Activated CD4-positive, alpha-beta memory T cell treated with anti-CD3 and anti-CD28 coated beads for 36 hours (primary cell): ENCODE results near the gene DOHH. TPM values are rescaled to one million over a fixed set of nuclear protein-coding genes. Genes with fewer than 3 reads are reported as not detected.
"Not testable (repeated sequence)": the region's sequence is repeated elsewhere in the genome, so short reads cannot be mapped to it uniquely, and the experiment has no call there.

Source experiments
- CTCF ChIA-PET: fragments of 350-600 bp; sonication (Branson Sonifier 250); formaldehyde crosslinking; loops from one replicate; lab custom pipeline; 2021; ENCODE audit warnings: antibody characterized with exemption, inconsistent platforms; lab: Charles Lee
- POLR2A ChIA-PET: fragments of 350-600 bp; sonication (Branson Sonifier 250); formaldehyde crosslinking; loops from one replicate; lab custom pipeline; 2021; ENCODE audit warnings: antibody characterized with exemption; lab: Charles Lee
- DNase-seq: peaks from one replicate; pipeline ENCODE4 v3.0.0-alpha.2; 2020
- H3K27ac Mint-ChIP-seq: one replicate; pipeline ENCODE4 v1.8.0; 2021; ENCODE audit warnings: mixed read lengths
- H3K27me3 Mint-ChIP-seq: one replicate; pipeline ENCODE4 v1.8.0; 2021; ENCODE audit warnings: mixed read lengths
- H3K36me3 Mint-ChIP-seq: one replicate; pipeline ENCODE4 v1.8.0; 2021; ENCODE audit warnings: mixed read lengths
- H3K4me1 Mint-ChIP-seq: one replicate; pipeline ENCODE4 v1.8.0; 2021; ENCODE audit warnings: low read depth, mixed read lengths
- H3K4me3 Mint-ChIP-seq: one replicate; pipeline ENCODE4 v1.8.0; 2021; ENCODE audit warnings: mild to moderate bottlenecking, mixed read lengths
- H3K9me3 Mint-ChIP-seq: one replicate; pipeline ENCODE4 v1.8.0; 2021; ENCODE audit warnings: mixed read lengths
- intact Hi-C: fragments of 100-400 bp; cut with micrococcal nuclease; formaldehyde crosslinking; loops from one replicate; pipeline ENCODE4 v1.15.1; 2023
- total RNA-seq, 2 experiments: library from RNA; stranded (reverse); gene quantifications; one replicate each; pipeline ENCODE4 v1.2.3, GENCODE V29; 2021

Gene DOHH
- total RNA-seq, 2 experiments from 2014 or later, result 15.0 to 17.0 TPM

- DNase-seq, result no peak
- no peaks in the 10 kb centered on the region for H3K9me3 Mint-ChIP-seq
- peaks cover 26% of the 10 kb centered on the region for H3K36me3 Mint-ChIP-seq
- intact Hi-C loops, result no loop called here
- H3K27me3 Mint-ChIP-seq, result no peaks in the 10 kb centered on the region
- ChIA-PET CTCF (no interaction called here), POLR2A (interaction anchor here (0.8 kb wide), 1 partner anchor 18 kb away, joined by 3 read pairs; no protein-coding TSS in a partner anchor)
- H3K4me1 Mint-ChIP-seq, result no peaks in the 10 kb centered on the region
- no peak overlapping the region for H3K4me3 Mint-ChIP-seq
- no peak overlapping the region for H3K27ac Mint-ChIP-seq
These were observed 33.2 kb upstream of the DOHH start for GRCh38 chr19:3533563-3534216.

- no peaks in the 10 kb centered on the region for H3K27me3 Mint-ChIP-seq
- no peak for DNase-seq
- peaks cover 23% of the 10 kb centered on the region for H3K36me3 Mint-ChIP-seq
- no peaks in the 10 kb centered on the region for H3K9me3 Mint-ChIP-seq
- H3K4me3 Mint-ChIP-seq, result no peak overlapping the region
- H3K4me1 Mint-ChIP-seq, result no peaks in the 10 kb centered on the region
- ChIA-PET CTCF (no interaction called here), POLR2A (interaction anchor here (0.8 kb wide), 1 partner anchor 17 kb away, joined by 3 read pairs; no protein-coding TSS in a partner anchor)
- intact Hi-C loops, result no loop called here
- no peak overlapping the region for H3K27ac Mint-ChIP-seq
These were observed 32.6 kb upstream of the DOHH start for GRCh38 chr19:3533033-3533432.

GRCh38 chr19:3532154-3532786 is 31.8 kb upstream of the DOHH start:
- Mint-ChIP-seq H3K9me3 (no peaks in the 10 kb centered on the region), H3K4me1 (no peaks in the 10 kb centered on the region), H3K27me3 (no peaks in the 10 kb centered on the region), H3K4me3 (no peak overlapping the region), H3K27ac (no peak overlapping the region), H3K36me3 (peaks cover 23% of the 10 kb centered on the region)
- POLR2A ChIA-PET, result no interaction called here
- DNase-seq, result no peak
- intact Hi-C loops, result no loop called here
- CTCF ChIA-PET, result interaction anchor here (1.6 to 1.9 kb wide), 2 partner anchors 13 to 14 kb away, joined by 5 read pairs; no protein-coding TSS in a partner anchor

DNA sequence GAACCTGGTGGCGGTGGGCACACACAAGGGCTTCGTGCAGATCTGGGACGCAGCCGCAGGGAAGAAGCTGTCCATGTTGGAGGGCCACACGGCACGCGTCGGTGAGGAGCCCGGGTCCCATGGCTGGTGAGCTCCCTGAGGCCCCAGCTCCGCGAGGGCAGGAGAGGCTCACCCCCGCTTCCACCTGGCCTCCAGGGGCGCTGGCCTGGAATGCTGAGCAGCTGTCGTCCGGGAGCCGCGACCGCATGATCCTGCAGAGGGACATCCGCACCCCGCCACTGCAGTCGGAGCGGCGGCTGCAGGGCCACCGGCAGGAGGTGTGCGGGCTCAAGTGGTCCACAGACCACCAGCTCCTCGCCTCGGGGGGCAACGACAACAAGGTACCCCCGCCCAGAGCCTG is 31.2 kb upstream of the DOHH start:
- H3K27me3 Mint-ChIP-seq, result no peaks in the 10 kb centered on the region
- H3K9me3 Mint-ChIP-seq, result no peaks in the 10 kb centered on the region
- no peak overlapping the region for H3K27ac Mint-ChIP-seq
- H3K4me1 Mint-ChIP-seq, result no peaks in the 10 kb centered on the region
- CTCF ChIA-PET, result interaction anchor here (1.6 to 1.9 kb wide), 2 partner anchors 13 to 15 kb away, joined by 5 read pairs; no protein-coding TSS in a partner anchor
- no peak overlapping the region for H3K4me3 Mint-ChIP-seq
- POLR2A ChIA-PET, result no interaction called here
- intact Hi-C loops, result no loop called here
- H3K36me3 Mint-ChIP-seq, result peaks cover 23% of the 10 kb centered on the region
- no peak for DNase-seq

DNA sequence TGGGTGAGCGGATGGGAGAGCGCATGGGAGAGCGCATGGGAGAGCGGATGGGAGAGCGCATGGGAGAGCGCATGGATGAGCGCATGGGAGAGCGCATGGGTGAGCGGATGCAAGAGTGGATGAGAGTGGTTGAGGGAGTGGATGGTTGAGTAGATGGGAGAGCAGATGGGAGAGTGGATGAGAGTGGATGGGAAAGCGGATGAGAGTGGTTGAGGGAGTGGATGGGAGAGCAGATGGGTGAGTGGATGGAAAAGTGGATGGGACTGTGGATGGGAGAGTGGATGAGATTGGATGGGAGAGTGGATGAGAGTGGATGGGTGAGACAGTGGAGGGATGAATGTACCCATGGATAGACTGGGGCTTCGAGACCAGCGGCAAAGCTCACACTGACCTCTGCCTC is 29.9 kb upstream of the DOHH start:
- Mint-ChIP-seq H3K27me3 (no peaks in the 10 kb centered on the region), H3K27ac (no peak overlapping the region), H3K9me3 (no peaks in the 10 kb centered on the region), H3K4me3 (no peak overlapping the region), H3K36me3 (peaks cover 20% of the 10 kb centered on the region), H3K4me1 (no peaks in the 10 kb centered on the region)
- ChIA-PET POLR2A (no interaction called here), CTCF (no interaction called here)
- intact Hi-C loops, result no loop called here
- no peak for DNase-seq

- intact Hi-C loops, H3K4me3 Mint-ChIP-seq, H3K27ac Mint-ChIP-seq, POLR2A ChIA-PET, CTCF ChIA-PET, H3K4me1 Mint-ChIP-seq, H3K9me3 Mint-ChIP-seq, DNase-seq, H3K27me3 Mint-ChIP-seq: not testable (repeated sequence)
- peaks cover 12% of the 10 kb centered on the region for H3K36me3 Mint-ChIP-seq
These were observed 28.8 kb upstream of the DOHH start for GRCh38 chr19:3529299-3529698.

- no peaks in the 10 kb centered on the region for H3K4me1 Mint-ChIP-seq
- H3K4me3 Mint-ChIP-seq, result no peak overlapping the region
- H3K36me3 Mint-ChIP-seq, result peaks cover 12% of the 10 kb centered on the region
- CTCF ChIA-PET, result no interaction called here
- H3K27me3 Mint-ChIP-seq, result no peaks in the 10 kb centered on the region
- intact Hi-C loops, result no loop called here
- DNase-seq, result no peak
- POLR2A ChIA-PET, result no interaction called here
- no peak overlapping the region for H3K27ac Mint-ChIP-seq
- H3K9me3 Mint-ChIP-seq, result no peaks in the 10 kb centered on the region
These were observed 28.2 kb upstream of the DOHH start for GRCh38 chr19:3528539-3529211.

- Mint-ChIP-seq H3K9me3 (no peaks in the 10 kb centered on the region), H3K36me3 (peaks cover 6% of the 10 kb centered on the region), H3K4me3 (no peak overlapping the region), H3K27ac (no peak overlapping the region), H3K4me1 (no peaks in the 10 kb centered on the region), H3K27me3 (no peaks in the 10 kb centered on the region)
- no peak for DNase-seq
- ChIA-PET CTCF (interaction anchor here (2.6 kb wide), 1 partner anchor 18 kb away, joined by 9 read pairs; no protein-coding TSS in a partner anchor), POLR2A (no interaction called here)
- intact Hi-C loops, result no loop called here
These were observed 27.6 kb upstream of the DOHH start for GRCh38 chr19:3528080-3528479.

GRCh38 chr19:3527238-3527910 is 26.9 kb upstream of the DOHH start:
- peaks cover 5% of the 10 kb centered on the region for H3K36me3 Mint-ChIP-seq
- no peaks in the 10 kb centered on the region for H3K27me3 Mint-ChIP-seq
- no peak overlapping the region for H3K4me3 Mint-ChIP-seq
- ChIA-PET POLR2A (no interaction called here), CTCF (interaction anchor here (2.6 kb wide), 1 partner anchor 18 kb away, joined by 9 read pairs; no protein-coding TSS in a partner anchor)
- no peak for DNase-seq
- no peaks in the 10 kb centered on the region for H3K4me1 Mint-ChIP-seq
- H3K27ac Mint-ChIP-seq, result no peak overlapping the region
- intact Hi-C loops, result no loop called here
- no peaks in the 10 kb centered on the region for H3K9me3 Mint-ChIP-seq

DNA sequence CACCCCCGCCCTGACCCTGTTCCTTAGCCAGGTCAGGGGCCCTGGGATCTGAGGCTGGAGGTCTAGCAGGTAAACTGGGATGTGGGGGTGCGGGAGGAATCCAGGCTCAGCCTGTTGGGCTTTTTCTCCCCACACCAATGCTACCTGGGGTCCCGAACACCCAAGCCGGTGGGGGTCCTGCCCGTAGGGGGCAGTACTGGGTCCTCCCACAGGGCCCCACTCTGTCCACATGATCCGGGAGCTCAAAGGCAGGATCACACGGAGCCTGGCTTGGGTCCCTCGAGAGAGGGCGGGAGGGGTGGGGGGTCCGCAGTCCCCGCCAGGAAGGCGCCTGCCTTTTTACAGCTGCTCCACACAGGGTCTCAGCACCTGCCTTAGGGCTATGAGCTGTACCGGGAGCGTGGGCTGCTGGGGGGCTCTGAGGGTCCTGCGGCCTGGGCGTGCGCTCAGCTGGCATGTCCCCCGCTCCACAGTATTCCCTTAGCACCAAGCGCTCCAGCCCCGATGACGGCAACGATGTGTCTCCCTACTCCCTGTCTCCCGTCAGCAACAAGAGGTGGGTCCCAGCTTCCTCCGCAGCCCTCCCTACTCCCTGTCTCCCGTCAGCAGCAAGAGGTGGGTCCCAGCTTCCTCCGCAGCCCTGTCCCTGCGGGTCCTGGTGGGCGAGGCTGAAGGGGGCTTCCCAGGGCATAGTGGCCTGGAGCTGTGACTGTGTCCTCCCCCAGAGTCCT is 26.2 kb upstream of the DOHH start:
- Mint-ChIP-seq H3K4me3 (no peak overlapping the region), H3K36me3 (peaks cover 8% of the 10 kb centered on the region), H3K27ac (no peak overlapping the region), H3K9me3 (no peaks in the 10 kb centered on the region), H3K27me3 (no peaks in the 10 kb centered on the region), H3K4me1 (no peaks in the 10 kb centered on the region)
- CTCF ChIA-PET, result interaction anchor here (2.6 kb wide), 1 partner anchor 19 kb away, joined by 9 read pairs; no protein-coding TSS in a partner anchor
- intact Hi-C loops, result no loop called here
- DNase-seq, result no peak
- POLR2A ChIA-PET, result no interaction called here

- DNase-seq, result no peak
- Mint-ChIP-seq H3K4me1 (no peaks in the 10 kb centered on the region), H3K36me3 (peaks cover 2% of the 10 kb centered on the region), H3K9me3 (no peaks in the 10 kb centered on the region), H3K27ac (no peak overlapping the region), H3K27me3 (no peaks in the 10 kb centered on the region), H3K4me3 (no peak overlapping the region)
- intact Hi-C loops, result no loop called here
- ChIA-PET POLR2A (no interaction called here), CTCF (no interaction called here)
These were observed 24.5 kb upstream of the DOHH start for GRCh38 chr19:3524904-3525451.
